CD4-positive, alpha-beta T cell treated with Interleukin-21 for 1 hour (primary cell): Measurements from ENCODE around the gene MINDY4.

Experiments
- DNase-seq: peaks from one replicate; pipeline ENCODE4 v3.0.0-alpha.2; 2020

MINDY4 gene

DNA sequence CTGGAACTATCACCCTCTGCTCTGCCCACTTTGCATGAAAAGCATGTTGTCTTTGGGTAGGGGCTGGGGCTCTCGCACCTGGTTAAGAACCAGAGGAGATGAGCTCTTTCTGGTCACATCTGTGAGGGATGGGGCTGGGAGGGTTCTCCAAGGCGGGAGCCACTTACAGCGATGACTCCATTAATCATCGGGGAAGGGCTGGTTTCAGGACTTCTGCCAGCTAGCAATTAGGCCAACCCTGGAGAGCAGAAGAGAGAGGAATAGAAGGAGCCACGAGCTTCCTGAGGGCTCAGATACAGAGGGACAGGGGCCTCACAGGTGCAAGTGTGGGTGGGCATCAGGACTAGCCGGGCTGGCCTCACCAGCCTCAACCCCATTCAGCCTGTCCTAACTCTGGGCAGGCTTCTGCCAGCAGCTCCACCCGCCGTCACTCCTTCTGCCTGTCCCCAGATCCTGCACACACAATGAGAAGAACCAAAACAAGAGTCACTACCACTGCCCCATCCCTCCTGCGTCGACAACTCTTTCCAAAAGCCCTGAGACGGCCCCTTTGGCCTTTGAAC is 148.9 kb downstream of the MINDY4 start:
- no peak for DNase-seq

DNA sequence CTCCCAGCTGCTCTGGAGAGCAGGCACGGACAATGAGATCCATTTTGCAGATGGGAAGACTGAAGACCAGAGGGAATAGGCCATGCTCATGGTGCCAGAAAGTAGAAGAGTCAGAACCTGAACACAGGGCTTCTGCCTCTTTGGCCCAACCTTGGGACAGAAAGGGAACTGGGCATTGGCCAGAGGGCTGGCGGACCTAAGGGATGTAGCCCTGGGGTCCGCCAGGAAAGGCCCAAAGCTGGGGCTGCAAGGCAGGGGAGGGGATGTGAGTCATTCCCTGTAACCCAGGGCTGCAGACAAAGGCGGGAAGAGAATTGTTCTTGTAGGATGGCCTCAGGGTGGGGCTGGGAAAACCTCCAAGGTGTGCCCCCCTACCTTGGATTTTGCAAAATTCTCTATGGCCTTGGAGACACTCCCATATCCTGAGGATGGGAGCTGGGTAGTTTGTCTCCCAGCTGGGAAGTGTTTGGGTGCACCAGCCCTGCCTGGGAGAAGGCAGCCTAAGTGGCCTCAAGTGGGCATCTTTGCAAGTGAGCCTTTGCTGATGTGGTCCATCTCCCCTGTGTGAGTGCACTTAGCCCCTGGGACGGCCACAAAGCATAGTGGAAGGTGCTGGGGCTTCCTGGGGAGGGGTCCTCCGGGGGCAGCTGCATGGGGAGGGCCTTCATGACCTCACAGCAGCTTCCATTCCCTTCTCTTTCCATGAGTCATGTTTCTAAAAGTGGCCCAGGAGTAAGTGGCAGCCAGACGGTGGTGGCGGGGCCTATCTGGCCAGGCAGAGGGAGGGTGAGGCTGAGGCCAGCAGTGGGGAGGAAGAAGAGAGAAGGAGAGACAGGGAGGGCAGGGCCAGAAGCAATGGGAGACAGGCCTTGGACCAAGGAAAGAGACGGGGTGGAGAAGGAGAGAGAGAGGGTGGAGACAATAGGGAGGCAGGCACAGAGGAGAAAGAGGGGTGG is 149.6 kb downstream of the MINDY4 start:
- no peak for DNase-seq

DNA sequence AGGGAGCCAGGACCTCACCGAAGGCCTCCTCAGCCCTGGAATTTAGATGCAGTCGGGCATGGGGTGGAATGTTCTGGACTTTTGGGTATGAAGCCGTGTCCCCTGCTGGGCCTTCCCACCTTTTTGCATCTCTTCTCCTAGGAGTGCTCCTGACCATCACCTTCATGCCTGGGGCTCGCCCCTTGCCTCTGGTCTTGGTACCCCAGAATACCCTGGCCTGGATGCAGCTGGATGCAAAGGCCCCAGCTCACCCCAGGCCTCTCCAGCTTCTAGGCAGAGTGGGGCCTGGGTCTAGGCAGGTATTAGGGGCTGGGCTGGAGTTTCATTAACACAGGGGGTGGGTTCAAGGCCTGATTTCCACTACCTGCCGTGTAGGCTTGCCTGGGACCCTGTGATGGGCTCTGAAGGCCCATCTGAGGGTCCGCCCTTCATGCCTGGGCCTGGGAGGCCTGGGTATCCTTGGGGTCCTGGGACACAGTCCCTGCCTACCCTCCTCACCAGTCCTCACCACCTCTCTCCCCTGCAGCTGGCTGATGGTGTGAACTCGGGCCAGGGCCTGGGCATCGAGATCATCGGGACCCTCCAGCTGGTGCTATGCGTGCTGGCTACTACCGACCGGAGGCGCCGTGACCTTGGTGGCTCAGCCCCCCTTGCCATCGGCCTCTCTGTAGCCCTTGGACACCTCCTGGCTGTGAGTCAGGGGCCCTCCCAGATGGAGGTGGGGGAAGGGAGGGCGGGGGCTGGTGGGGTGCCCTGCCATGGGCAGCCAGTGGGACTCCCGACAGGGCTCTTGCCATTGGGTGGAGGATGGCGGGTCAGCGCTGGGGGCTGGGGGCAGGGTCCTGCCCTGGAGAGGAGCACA is 150.6 kb downstream of the MINDY4 start:
- DNase-seq: no peak

DNA sequence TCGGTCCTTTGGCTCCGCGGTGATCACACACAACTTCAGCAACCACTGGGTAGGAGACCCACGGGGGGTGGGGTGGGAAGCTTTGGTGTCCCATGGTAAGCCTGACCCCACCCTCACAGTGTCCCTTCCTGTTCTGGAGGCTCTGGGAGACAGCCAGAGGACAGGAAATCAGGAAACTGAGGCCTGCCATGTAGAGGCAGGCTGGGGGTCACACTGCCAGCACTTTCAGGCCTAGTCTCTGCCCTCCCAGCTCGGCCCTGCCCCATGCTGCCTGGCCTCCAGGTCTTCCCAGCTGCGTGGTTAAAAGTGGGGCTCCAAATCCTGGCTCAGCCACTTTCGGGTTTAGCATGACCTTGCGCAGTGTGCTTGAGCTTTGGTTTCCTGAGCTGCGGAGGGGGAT is 151.4 kb downstream of the MINDY4 start:
- no peak for DNase-seq

DNA sequence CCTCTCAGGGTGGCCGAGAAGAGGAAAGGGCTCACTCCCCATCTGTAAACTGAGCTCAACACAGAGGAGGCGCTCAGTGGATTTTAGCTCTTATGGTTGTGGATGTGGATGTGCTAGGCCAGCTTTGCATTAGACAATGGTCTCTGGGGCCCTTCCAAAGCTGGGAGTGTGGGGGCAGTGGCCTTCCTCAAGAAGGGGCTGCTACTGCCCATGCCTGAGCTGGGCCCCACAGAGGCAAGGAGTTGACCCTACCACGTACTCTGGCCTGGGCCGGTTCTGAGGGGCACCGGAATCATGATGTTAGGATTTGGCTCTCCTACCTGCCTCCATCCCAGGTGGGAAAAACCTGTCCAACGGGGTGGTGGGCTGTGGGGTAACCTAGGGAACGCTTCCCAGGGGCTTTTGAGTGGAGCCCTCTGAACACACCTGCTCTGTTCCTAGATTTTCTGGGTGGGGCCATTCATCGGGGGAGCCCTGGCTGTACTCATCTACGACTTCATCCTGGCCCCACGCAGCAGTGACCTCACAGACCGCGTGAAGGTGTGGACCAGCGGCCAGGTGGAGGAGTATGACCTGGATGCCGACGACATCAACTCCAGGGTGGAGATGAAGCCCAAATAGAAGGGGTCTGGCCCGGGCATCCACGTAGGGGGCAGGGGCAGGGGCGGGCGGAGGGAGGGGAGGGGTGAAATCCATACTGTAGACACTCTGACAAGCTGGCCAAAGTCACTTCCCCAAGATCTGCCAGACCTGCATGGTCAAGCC is 152.0 kb downstream of the MINDY4 start:
- DNase-seq: no peak

DNA sequence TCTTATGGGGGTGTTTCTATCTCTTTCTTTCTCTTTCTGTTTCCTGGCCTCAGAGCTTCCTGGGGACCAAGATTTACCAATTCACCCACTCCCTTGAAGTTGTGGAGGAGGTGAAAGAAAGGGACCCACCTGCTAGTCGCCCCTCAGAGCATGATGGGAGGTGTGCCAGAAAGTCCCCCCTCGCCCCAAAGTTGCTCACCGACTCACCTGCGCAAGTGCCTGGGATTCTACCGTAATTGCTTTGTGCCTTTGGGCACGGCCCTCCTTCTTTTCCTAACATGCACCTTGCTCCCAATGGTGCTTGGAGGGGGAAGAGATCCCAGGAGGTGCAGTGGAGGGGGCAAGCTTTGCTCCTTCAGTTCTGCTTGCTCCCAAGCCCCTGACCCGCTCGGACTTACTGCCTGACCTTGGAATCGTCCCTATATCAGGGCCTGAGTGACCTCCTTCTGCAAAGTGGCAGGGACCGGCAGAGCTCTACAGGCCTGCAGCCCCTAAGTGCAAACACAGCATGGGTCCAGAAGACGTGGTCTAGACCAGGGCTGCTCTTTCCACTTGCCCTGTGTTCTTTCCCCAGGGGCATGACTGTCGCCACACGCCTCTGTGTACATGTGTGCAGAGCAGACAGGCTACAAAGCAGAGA is 152.7 kb downstream of the MINDY4 start:
- DNase-seq: no peak

DNA sequence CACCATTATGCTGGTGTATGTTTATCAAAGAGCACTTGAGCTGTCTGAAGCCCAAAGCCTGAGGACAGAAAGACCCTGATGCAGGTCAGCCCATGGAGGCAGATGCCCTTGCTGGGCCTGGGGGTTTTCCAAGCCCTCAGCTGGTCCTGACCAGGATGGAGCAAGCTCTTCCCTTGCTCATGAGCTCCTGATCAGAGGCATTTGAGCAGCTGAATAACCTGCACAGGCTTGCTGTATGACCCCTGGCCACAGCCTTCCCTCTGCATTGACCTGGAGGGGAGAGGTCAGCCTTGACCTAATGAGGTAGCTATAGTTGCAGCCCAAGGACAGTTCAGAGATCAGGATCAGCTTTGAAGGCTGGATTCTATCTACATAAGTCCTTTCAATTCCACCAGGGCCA is 153.4 kb downstream of the MINDY4 start:
- DNase-seq: no peak

DNA sequence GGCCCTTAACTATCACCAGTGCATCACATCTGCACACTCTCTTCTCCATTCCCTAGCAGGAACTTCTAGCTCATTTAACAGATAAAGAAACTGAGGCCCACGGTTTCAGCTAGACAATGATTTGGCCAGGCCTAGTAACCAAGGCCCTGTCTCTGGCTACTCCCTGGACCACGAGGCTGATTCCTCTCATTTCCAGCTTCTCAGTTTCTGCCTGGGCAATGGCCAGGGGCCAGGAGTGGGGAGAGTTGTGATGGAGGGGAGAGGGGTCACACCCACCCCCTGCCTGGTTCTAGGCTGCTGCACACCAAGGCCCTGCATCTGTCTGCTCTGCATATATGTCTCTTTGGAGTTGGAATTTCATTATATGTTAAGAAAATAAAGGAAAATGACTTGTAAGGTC is 153.9 kb downstream of the MINDY4 start:
- DNase-seq: no peak

DNA sequence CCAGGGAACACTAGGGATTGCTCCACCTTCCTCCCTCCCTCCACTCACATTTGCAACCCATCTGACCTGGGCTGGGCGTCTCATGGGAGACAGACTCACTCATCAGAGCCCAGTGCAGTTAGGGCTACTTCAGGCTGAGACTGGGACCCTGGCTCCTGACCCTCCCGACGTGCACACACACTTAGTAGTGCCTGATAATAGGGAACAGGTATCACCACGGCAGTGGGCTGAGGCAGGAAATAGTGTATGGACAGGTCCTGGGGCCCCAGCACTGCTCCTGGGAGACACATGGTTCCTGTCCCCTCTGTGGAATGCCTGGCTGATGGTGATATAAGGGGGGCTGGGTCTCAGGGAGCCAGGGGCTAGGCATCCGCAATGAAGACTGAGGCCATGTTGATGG is 154.7 kb downstream of the MINDY4 start:
- DNase-seq: no peak

DNA sequence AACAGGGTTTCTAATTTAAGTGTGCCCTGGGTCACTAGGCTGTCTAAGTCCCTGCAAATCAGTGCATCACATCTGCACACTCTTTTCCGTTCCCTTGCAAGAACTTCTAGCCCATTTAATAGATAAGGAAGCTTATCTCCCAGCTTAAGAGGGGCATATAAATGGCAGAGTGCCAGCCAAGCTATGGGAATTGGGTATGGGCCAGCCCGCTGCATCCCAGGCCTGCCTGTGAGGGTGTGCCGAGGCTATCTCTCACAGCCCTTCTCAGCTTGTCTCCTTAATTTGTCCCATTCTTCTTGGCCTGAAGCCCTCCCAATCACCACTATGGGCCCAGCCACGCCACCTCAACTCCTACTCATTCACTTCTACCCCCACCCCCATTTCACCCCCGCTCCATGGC is 155.1 kb downstream of the MINDY4 start:
- no peak for DNase-seq

DNA sequence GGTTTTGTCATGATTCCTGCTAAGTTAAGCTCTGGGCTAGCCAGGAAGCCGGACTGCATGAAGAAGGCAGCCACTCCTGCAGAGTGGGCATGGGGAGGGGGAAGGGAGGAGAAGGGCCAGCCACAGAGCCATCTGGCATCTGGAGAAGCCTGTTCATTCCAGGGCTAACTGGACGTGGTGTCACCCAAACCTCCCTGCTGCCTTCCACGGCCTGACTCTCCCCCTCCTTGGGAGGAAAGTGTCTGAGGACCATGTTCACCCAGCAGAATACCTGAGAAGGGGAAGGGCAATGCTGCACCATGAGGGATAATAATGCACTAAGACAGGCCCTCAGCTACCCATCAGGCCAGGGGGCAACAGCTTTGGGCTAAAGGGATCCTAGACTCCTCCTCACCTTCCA is 155.8 kb downstream of the MINDY4 start:
- no peak for DNase-seq

DNA sequence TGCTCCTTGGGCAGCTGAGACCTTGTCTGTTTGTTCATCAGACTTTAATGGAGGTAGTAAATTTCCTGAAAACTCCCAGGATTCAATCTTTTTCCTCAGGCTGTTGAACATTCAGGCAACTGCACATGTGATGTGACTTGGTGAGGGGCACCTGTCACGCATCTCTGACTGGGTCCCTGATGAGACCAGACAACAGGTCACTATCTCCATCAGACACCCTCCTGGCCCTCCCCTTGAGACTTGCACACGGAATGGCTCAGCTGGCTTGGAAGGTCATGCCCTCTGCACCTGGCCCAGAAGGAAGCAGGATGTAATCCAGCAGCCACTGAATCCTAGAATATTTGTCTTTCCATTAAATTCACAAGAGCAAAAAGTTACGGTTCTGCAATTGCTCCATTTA is 156.3 kb downstream of the MINDY4 start:
- DNase-seq: no peak

DNA sequence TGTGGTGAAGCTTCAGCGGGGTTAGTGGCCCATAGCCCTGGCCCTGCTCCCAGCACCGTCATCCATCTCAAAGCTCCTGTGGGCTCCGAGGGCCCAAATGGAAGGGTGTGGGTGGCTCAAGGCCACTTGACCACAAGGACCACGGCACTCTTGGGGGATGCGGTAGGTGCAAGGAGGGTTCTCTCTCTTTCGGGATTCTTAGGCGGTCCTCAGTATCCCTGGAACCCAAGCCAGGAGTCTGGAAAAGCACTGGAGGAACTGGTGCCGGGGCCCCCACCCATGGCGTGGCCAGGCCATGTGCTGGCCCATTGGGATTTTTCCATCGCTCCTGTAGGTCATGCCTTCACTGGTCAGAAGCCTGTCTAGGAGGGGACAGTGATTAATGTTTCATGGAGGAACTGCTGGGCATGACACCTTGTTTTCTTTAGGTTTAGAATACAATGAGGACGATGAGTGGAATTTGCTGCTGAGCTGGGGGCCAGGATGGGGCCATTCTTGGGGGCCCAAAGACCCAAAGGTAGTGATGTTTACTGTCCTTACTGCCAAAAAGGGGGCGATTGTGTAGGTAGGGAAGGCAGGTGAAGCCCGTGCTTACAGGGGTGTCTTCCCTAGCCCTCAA is 157.1 kb downstream of the MINDY4 start:
- DNase-seq: no peak

DNA sequence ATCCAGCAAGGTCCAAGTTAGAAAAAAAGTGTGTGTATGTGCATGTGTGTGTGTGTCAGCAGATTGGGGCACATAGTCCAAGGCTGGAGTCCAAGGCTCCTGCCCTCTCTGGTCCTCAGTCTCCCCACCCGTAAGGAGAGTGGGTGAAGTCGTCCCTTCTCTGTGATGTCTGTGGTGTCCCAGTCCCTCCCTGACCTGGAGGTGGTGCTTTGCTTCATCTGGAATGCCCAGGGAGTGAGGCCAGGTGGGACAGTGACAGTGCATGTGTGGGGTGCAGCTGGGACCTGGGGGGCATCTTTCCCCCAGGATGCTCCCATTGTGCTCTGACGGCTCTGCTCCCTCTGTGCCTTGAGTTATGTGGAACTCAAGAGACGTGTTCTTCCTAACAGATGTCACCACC is 158.5 kb downstream of the MINDY4 start:
- no peak for DNase-seq

DNA sequence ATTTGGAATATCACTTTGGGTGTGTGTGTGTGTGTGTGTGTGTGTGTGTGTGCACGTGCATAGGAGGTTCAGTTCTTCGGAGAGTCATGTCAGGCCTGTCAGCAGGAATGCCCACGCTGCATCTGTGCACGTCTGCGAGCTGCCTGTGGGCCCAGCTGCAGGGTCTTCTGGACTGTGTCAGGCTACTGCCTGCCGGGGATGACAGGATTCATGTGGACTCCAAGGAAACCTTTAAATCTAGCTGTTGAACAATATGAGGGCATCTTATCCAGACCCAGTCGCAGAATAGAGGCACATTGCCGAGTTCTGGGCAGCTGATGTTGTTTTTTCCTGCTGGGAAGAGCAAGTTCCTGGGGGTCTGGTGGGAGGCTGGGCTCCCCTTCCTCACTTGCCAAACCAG is 159.4 kb downstream of the MINDY4 start:
- no peak for DNase-seq

DNA sequence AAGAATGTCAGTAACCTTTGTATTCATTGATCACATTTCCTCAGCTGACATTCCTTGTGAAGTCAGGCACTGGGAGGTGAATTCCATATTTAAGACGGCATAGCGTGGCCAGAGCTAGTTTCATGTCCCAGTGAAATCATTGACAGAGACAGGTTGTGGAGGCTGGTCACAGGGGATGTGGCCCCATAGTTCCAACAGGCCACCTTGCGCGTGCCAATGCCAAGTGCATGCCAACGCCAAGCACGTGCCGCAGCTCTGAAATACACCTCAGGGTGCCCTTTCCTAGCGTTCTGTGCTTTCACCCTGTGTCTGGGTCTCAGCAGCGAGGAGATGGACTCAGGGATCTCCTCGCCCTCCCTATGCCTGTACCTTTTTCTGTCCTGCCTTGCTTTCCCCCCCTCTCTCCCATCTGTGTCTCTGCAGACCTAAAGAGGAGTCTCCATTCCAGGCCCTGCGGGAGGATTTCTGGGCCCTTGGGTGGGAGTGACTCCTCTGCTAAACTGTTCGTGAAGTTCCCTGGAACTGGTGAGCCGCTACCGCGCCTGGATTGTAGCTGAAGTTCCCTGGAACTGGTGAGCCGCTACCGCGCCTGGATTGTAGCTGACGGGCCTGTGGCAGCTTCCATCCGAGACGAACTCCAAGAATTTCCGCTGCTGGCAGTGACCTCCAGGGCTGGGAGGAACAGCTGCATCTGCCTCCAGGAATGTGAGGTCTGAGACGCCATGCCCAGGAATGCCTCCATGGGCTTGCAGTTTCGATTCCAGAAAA is 160.1 kb downstream of the MINDY4 start:
- no peak for DNase-seq

DNA sequence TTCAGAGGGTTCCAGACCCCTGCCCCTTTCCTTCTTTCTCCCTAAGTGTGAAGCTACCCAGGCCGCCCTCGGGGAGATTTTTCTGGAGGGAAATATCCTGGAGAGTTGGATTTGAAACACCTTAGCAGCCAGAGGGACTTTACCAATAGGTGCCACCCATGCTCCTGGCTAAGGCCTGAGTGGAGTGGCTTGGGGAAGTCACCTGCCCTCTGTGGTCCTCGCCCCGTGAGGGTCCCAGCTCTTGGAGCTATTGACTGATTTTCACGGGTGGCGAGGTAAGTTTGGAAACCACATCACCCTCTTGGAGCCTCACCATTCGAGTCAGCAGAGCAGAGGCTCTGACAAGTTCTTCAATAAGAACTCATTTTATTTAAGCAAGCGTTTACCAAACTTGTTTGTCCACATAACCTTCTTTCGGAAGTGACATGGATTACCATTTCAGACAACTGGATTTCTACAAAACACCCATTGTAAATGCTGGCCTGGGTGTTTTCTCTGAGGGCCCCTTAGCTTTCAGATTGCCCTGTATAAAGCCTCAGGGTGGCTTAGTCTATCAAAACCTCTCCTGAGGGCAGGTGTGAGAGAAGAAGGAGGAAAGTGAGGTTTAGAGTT is 160.8 kb downstream of the MINDY4 start:
- DNase-seq: no peak

DNA sequence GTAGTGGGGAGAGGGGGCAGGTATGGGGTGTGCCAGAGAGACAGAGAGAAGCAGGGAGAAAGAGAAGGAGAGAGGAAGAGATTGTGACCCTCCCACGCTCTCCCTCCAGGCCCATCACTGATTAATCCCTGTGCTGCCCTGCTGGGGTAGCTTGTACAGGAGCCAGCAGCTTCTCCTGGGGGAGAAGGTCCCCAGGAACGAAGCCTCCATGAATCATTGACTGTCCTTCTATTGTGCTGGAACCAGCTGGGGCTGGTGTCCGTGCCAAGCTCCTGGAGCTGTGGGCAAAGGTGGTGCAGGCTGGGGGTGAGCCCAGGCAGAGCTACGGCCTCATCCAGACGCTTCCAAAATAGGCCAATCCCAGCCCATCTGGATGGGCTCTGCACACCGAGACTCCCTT is 161.3 kb downstream of the MINDY4 start:
- no peak for DNase-seq

DNA sequence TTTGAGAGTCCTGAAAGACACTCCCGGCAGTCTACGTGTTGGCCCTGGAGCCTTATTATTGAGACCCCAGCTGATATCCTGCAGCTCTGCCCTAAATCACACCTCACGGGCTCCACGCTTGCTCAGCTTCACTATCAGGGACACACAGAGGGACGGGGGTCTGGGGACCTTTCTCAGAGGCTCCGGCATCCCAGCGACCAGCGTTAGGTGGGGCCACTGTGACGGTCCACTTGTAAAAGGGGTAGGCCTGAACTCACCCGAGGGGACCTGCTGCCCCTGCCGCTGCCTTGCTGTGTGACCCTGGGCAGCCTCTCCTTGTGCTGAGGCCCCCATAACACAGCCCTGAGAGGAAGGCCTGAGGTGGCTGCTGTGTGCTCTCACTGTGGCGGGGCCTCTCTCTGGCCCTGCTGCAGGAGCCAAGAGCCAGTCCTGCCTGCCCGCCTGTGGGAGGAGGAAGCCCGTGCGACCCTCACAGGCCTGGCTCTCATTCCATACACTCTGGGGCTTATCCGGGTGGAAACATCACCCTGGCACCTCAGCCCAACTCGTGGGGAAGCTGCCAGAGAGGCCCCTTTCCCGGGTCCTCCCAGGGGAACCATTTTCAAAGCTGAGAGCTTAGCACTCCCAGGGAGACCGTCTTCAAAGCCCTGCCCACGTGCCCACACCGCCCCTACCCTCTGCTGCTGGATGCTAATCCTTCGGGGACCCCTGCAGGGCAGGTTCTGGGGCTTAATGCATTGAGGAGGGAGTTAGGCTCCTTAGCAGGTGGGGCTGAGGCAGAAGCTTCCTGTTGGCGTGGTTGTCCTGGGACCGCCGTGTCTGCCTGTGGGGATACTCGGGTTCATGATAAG is 162.1 kb downstream of the MINDY4 start:
- DNase-seq: no peak

DNA sequence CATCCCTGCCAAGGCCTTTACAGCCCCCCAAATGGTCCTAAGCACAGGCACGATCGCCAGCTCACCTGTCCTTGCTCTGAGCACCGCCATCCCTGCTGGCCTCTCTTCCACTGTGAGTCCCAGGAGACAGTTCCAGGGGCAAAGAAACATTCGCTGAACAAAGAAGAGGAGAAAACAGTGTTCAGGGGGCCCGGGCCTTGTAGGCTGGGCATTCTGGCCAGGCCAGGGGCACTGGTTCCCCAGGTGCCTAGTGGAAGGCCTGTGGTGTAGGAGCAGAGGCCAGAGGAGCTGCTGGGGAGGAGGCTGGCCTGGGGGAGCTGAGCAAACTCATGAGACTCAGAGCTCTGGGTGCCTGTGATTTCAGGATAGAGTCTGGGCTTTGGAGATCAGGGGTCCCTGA is 163.0 kb downstream of the MINDY4 start:
- no peak for DNase-seq
